Esophagus squamous epithelium (tissue), 4 donors: ENCODE measurements around the gene IFI27L1.

Source experiments
- CTCF ChIP-seq, 6 experiments: fragments of 450-650 bp in 4 of 6; fragments of 200-600 bp in 2 of 6; sonication (generic) in 2 of 6; IDR thresholded peaks; one replicate each; pipeline ENCODE4 v1.5.1; 2016 to 2019; ENCODE audit warnings: antibody characterized with exemption in 6 of 6, mild to moderate bottlenecking in 4 of 6, moderate library complexity in 4 of 6
- POLR2A ChIP-seq, 4 donors: fragments of 450-650 bp; IDR thresholded peaks; one replicate each; pipeline ENCODE4 v1.6.1; 2017; ENCODE audit warnings: antibody characterized with exemption in 4 of 4, mild to moderate bottlenecking in 4 of 4, moderate library complexity in 3 of 4

- TF ChIP-seq POLR2A (IDR thresholded peaks at IDR 0.05) (no peak), CTCF (IDR thresholded peaks at IDR 0.05) (no peak)
Measured at GRCh38 chr14:94093418-94093817, 12.3 kb downstream of the IFI27L1 start.
